Skeletal muscle cell (primary cell): ENCODE data around the gene DAD1.
"Not testable (repeated sequence)": the region's sequence is repeated elsewhere in the genome, so short reads cannot be mapped to it uniquely, and the experiment has no call there.

Experiments used
- DNase-seq: peaks from one replicate; pipeline ENCODE4 v3.0.0-alpha.2; 2010; ENCODE audit warnings: low read depth
- H3K4me3 ChIP-seq: 2 replicates; pipeline ENCODE4 v1.5.1; 2011; ENCODE audit warnings: low read depth, mild to moderate bottlenecking, control low read depth, low read length, moderate library complexity

DAD1 gene

DNA sequence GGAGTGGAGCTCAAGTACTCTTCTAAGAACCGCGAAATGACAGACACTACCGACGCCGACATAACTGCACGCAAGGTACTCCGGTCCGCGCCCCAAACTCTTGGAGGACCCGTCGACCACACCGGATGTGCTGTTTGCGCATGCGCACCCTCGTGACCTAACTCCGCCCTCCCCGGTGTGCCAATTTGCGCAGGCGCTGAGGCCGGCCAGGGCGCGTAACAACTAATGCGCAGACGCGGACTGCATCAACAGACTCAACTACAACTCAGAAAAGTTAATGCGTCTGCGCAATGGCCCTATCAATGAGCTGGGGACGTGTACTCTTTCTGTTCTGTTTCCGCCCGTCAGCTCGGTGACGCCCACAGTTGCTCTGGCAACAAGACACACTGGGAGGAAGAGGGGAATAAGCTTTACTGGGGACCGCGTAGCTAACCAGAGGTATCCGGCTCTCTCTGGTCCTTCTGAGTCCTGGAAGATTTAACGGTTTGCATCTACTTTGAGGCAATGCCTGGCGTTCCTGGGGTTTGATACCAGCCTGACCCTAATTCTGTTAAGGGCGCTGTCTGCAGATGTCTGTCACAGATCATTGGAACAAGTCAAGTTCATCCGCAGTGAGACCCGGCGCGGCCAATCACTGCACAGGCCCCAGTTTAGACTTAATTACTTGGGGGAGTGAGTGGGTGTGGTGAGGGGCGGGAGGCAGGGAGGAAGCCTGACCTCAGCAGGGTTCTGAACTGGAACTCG, at the start of gene DAD1:
TSS of gene DAD1 (minus strand) at position 129 of the 744 bp plus-strand sequence. CDS start at position 62, 67 bp downstream.
- H3K4me3 ChIP-seq = peak within 1 kb of the TSS; percentile 96
- DNase-seq = peak; percentile 98

DNA sequence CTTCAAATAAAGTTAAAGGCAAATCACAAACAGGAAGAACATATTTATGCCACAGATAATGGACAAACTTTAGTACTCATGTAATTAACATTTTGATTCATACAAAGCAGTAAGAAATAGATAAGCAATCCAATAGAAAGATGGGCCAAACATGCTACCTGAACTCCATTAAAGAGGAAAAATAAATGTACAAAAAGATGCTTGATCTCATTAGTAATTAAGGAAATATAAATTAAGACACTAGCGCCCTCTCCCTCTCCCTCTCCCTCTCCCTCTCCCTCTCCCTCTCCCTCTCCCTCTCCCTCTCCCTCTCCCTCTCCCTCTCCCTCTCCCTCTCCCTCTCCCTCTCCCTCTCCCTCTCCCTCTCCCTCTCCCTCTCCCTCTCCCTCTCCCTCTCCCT, 47.0 kb upstream of the DAD1 start:
- DNase-seq, H3K4me3 ChIP-seq: not testable (repeated sequence)

DNA sequence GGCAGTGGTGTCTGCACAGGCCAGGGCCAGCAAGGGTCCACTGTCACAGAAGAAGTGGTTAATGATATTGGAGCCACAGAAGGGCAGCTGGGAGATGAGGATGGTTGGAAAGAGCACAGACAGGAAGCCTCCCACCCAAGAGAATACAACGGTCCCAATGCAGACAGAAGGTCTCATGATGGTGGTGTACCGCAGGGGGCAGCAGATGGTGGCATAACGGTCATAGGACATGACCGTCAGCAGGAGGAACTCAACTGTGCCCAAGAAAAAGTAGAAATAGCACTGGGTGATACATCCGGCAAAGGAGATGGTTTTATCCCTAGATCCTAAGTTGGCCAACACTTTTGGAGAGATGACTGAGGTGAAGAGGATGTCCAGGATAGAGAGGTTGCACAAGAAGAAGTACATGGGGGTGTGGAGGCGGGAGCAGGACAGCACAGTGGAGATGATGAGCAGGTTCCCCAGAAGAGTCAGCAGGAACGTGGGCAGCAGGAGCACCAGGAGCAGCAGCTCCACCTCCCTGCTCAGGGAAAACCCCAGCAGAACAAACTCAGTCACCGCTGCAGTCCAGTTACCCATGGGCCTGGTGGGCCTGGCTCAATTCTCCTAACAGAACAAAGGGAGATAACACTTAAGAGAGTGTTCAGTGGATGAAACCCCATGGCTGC, 45.3 kb upstream of the DAD1 start:
- no peak overlapping the region for H3K4me3 ChIP-seq
- DNase-seq = no peak

DNA sequence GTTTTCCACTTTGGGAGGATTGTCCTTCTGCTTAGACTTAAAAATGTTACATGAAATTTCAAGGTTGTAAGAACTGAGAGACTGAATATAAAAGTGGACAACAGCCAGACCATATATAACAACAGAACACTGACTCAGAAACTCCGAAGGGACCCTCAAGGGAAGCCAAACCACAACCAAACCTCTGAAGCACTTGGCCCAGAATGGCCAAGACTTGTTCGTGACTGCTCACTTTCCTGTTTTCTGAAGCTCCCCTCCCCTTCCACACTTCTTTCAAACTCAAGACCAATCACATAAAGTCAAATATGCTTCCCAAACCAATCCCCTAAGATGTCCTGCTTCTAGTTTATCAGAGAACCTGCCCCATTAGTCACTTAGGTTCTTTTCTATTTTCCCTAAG, 41.5 kb upstream of the DAD1 start:
- DNase-seq = peak; percentile 94
- no peak overlapping the region for H3K4me3 ChIP-seq

DNA sequence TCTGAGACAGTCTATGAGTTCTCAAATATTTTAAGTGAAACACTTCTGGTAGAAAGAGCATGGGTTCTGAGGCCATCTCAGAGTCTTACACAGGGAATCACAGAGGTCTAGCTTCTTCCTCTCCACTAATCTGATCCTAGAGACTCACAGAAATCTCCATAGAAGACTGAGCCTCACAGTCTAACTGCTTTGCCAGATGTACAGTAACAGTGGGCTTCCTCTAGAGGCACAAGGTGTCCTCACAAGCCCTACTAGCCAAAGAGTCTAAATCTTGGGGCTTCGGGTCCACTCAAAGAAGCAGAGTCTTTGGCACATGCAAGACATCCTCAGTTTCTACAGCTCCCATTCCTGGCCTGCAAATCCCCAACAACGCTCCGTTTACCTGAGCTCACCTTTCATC, 41.0 kb upstream of the DAD1 start:
- no peak overlapping the region for H3K4me3 ChIP-seq

DNA sequence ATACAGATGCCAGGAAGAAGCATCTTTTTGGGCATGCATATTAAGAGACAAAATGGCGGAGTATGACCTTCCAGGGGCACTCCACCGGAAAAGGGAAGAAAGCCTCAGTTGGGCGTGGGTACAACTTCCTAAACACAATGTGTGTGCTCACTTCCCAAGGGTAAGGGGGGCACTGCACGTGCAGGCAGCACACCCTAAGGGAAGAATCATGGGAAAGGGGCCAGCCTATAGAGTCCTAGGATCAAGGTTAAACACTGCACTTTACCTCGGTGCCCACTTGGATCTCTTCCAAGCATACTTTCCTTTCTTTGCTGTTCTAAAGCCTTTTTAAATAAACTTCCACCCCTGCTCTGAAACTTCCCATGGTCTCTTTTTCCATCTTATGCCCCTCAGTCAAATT, 40.3 kb upstream of the DAD1 start:
- no peak for DNase-seq
- H3K4me3 ChIP-seq = no peak overlapping the region

More for the DNA sequence above, 41.0 kb upstream of the DAD1 start:
- no peak for DNase-seq

DNA sequence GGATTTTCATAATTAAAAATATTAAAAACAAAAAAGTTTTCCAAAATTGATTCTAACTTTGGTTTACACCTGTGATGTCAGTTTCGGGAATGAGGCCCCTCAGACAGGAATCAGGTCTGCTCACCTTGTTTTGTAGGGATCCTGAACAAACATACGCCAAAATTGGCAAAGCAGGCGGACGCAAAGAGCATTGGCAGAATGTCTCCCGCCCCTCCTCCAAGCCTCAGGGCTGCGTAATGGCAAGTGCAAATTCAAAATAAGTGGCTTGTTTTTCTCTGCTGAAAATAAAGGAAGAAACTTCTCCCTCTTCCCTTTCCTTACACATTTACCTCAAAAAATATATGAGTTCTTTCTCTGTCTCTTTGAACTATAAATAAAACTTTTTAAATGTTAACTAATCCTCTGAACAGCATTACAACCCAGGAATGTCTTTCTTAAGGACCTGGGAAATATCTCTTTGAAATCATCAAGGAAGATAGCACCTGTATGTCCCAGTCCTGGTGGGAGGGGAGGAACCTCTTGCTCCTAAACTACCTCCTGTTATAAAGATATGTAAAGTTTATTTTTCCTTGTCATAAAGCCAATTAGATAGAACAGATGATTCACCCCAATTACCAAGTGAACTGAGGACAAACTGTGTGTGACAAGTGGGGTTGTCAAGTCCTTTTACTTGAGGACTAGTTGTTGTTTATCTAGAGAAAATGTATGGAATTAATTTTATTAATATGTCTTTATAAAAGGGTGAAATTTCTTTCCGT, 38.7 kb upstream of the DAD1 start:
- no peak for DNase-seq
- no peak overlapping the region for H3K4me3 ChIP-seq

DNA sequence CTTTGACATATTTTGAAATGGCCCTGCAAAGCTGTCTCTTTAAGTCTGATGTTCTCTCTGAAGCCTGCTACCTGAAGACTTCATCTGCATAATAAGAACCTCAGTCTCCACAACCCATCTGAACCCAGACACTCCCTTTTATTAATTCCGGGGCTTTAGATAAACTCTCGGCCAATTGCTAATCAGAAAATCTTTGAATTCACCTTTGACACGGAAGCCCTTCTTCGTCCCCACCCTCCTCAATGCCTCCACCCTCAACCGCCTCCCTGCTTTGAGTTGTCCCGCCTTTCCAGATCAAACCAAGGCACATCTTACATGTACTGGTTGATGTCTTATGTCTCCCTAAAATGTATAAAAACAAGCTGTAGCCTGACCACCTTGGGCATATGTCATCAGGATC, 37.6 kb upstream of the DAD1 start:
- DNase-seq = no peak
- no peak overlapping the region for H3K4me3 ChIP-seq

DNA sequence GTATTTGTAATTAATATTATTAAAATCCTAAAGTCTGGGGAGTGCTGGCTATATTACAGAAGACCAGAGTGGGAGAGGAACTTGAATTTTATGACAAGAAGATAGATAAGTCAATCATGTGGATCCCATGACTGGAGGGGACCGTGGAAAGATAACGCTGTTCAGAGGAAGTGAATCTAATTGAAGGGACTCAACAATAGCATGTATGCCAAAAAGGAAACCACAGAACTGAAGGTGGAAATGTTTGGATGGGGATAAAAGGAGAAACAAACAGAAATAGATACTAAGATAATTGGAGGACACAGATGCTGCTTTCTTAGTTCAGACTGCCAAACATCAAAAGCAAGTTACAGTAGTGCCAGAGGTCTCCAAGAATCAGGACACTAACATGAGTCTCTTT, 34.0 kb upstream of the DAD1 start:
- H3K4me3 ChIP-seq = no peak overlapping the region
- DNase-seq = no peak

DNA sequence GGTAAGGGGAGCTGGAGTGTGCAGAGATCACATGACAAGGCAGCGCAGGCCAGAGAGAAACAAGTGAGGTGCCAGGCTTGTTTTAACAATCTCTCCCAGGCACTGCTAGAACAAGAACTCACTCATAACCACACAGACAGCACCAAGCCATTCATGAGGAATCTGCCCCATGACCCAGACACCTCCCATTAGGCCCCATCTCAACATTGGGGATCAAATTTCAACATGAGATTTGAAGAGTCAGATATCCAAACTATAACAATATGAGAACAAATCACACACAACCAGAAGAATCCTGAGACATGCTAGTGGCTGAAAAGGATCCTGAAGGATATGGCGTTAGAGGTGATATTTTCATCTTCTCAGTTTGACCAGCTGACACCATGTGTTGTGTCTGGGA, 33.2 kb upstream of the DAD1 start:
- DNase-seq = peak; percentile 69
- no peak overlapping the region for H3K4me3 ChIP-seq

DNA sequence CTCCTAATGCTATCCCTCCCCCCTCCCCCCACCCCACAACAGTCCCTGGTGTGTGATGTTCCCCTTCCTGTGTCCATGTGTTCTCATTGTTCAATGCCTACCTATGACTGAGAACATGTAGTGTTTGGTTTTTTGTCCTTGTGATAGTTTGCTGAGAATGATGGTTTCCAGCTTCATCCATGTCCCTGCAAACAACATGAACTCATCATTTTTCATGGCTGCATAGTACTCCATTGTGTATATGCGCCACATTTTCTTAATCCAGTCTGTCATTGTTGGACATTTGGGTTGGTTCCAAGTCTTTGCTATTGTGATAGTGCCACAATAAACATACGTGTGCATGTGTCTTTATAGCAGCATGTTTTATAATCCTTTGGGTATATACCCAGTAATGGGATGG, 26.7 kb upstream of the DAD1 start:
- not testable (repeated sequence) for DNase-seq, H3K4me3 ChIP-seq

DNA sequence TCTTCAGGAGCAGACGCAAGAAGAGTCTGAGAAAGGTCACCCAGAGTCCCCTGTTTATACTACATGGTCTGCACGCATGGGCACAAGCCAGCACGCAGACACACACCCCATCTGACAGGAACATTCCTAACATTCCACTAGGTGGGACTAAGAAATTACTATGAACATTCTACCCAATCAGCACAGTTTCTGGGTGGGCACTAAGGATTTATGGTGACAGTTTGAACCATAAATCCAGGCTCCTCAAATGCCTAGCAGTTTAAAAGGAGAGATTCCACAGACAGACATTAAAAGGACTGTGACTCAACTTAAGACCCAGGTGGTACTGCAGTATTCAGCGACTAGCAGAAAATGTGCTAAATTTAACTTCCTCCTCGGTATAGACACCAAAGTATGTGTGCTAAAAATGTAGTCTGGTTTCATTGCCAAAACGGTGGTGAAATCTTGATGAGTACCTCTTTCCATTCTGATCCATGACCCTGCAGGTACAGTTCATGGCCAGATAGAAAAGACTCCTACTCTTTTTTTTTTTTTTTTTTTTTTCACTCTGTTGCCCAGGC, 25.3 kb upstream of the DAD1 start:
- peak; percentile 95 for DNase-seq
- no peak overlapping the region for H3K4me3 ChIP-seq

DNA sequence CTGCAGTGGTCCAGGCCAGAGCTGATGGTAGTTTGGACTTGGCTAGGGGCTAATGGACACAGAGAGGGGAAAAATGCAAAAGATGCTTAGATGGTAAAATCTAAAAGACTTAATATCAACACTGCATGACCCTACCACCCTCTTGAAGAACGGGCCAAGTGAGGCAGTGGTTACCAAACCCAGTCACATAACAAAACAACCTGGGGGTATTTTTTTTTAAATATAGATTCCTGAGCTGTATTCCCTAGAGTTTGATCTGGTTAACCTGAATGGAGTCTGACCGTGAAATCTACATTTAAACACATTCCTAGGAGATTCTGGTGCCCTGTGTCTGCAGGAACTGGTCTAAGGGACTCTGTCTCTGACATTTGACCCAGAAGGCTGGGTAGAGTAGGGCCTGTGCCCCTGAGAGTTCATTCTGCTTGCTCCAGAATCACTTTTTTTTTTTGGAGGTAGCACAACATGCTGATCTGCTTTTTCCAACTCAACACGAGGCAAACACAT, 24.8 kb upstream of the DAD1 start:
- H3K4me3 ChIP-seq = no peak overlapping the region
- no peak for DNase-seq

DNA sequence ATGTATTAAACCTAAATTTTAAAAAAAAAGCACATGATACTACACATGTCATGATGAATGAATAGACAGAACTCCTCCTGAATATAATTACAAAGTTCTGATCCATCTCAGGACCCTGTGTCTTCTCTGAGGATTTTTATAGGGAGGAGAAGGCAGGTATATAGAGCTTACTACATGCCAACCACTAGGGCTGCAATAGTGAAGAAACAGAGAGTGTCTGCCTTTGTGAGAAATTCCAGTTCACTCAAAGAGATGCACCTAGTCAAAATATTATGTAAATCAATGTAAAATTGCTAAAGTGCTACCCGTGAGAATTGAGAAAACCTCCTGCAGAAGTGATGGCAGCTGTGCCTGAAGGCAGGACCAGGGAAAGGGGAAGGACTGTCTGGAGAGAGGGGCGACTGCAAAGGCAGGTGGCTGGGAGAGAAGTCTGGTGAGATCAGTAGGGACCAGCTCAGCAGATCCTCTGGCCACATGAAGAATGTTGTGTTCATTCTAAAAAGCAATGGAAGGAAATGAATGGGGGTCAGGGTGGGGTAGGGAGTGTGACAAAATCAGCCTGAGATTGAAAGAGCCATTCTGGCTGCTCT, 24.2 kb upstream of the DAD1 start:
- no peak overlapping the region for H3K4me3 ChIP-seq
- DNase-seq = no peak

DNA sequence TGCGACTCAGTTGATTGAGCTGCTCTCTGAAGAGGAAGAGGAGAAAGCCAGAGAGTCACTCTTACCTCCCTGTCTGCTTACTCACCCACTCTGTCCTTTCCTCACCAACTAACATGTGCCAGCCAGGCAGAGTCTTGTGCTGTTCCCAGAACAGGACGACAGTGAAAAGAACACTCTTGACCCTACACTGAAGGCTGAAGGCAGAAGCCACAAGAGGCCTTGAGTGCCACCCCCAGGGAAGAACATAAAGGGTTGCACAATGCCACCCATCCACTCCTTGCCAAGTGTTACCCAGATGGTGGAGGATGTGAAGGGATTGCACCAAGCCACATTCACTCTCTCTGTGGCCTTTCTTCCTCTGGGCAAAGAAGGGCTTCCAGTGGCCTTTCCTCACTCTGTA, 21.9 kb upstream of the DAD1 start:
- DNase-seq = no peak
- H3K4me3 ChIP-seq = no peak overlapping the region

DNA sequence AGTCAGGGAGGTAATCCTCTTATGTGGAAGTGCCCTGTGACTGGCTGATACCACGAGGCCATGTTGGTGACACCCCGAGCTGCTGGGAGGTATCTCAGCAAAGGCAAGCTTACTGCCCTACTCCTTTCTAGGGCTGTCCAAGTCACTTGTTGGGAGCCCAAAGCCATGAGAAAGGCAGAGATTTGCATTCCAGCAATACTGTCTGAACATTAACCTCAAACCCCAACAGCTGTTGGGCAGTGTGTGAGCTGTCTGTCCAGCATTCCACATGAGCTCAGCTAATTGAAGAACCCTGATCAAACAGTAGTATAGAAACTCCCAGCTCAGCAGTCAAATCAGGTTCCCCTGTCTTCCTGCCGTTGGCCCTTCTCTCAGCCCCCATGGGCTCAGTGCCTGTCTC, 18.3 kb upstream of the DAD1 start:
- no peak overlapping the region for H3K4me3 ChIP-seq
- DNase-seq = no peak

DNA sequence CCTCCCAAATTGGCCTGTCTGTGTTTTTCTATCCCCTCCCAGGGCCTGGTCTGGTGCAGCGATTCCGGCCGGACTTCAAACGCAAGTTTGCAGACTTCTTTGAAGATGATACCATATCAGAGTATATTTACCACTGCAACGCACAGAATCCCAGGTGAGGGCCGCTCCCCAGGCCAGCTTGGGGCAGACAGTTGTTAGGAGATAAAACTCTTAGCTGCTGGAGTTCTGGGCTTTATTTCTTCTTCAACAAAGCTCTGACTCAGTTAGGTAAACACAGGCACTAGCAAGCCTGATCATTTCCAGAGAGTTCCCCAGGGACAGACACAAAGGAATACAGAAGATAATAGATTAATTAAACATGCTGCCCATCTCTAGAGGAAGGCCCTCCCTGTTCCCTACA, 17.4 kb upstream of the DAD1 start:
- DNase-seq = no peak
- no peak overlapping the region for H3K4me3 ChIP-seq

DNA sequence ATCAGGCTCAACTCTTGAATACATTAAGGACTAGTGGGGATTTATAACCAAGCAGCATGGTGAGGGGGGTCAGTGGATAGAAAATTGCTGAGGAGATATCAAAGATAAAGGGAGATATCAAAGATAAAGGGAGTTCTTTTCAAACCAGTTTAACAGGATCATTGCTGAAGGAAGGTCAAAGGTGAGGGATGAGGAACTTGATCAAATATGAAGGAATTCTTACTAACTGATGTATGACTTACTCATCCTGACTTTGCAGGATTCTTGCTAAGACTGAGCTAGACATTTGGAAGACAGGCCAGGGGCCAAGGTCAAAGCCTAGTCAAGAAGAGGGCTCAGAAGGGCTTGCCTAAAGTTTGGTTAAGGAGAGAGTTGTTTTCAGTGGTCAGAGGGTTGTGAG, 13.8 kb upstream of the DAD1 start:
- DNase-seq = no peak
- no peak overlapping the region for H3K4me3 ChIP-seq

DNA sequence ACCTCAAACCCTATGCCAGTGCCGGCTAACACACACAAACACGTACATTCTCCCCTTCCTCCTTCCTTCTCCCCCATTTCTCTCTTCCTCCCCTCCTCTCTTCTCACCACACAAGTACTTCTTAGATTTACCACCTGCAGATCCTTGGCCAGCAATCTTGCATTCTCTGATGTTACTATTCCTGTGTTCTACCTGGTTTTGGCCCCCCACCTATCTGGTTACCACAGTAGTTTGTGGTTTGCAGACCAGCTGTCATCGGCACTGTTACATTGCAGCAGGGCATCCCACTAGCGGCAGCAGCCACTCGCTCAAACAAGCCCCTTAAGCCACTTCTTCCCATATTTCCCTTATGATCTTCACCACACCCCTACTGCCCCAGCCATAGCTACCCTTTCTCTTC, 13.0 kb upstream of the DAD1 start:
- no peak for DNase-seq
- H3K4me3 ChIP-seq = no peak overlapping the region

DNA sequence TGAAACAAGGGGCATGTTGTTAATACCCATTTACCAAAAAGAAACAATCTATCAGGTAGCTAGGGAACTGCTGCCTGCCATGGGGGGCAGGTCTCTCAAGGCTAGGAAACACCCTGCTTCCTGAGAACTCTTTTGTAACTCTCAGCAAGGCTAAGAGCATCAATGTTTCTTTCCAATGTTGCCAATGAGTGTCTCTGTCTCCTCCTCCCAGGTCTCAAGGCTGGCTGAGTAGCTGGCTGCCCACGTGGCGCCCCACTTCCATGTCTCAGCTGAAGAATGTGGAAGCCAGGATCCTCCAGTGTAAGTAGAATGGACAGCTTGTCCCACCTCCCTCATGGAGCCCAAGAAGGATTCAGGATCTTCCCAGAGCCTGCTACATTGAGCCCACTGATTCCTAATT, 12.4 kb upstream of the DAD1 start:
- no peak for DNase-seq
- H3K4me3 ChIP-seq = no peak overlapping the region
